CD14-positive monocyte (primary cell): ENCODE data around the gene FAM181A. TPM values are rescaled to one million over a fixed set of nuclear protein-coding genes. Genes with fewer than 3 reads are reported as not detected.

Experiments used
- DNase-seq, 3 donors: peaks; one replicate each; pipeline ENCODE4 v3.0.0-alpha.2; 2011 to 2022
- H2AFZ ChIP-seq: 2 replicates; pipeline ENCODE4 v1.6.0; 2012; ENCODE audit warnings: mild to moderate bottlenecking, low read depth, low read length, inconsistent platforms; ENCODE audit not compliant: insufficient read depth, poor library complexity, severe bottlenecking
- H3K27ac ChIP-seq, 2 donors: 1 replicate in 1 of 2; 2 replicates in 1 of 2; pipeline ENCODE4 v1.5.1; 2012 to 2013; ENCODE audit warnings: low read length in 2 of 2, control low read depth in 1 of 2, inconsistent platforms in 1 of 2, low read depth in 1 of 2, mild to moderate bottlenecking in 1 of 2
- H3K27me3 ChIP-seq, 2 donors: one replicate each; pipeline versions ENCODE4 v1.6.0 to v1.6.1; 2011 to 2013; ENCODE audit warnings: low read length in 2 of 2; ENCODE audit not compliant: control insufficient read depth in 2 of 2, insufficient read depth in 2 of 2
- H3K36me3 ChIP-seq, 2 donors: replicated peaks in 1 of 2; 1 replicate in 1 of 2; 2 replicates in 1 of 2; pipeline versions ENCODE4 v1.5.1 to v1.6.1; 2012 to 2013; ENCODE audit warnings: low read length in 2 of 2, control low read depth in 1 of 2, inconsistent platforms in 1 of 2, mild to moderate bottlenecking in 1 of 2; ENCODE audit not compliant: insufficient read depth in 2 of 2, control insufficient read depth in 1 of 2
- H3K4me1 ChIP-seq, 2 donors: 1 replicate in 1 of 2; 2 replicates in 1 of 2; pipeline versions ENCODE4 v1.5.1 to v1.6.1; 2012 to 2013; ENCODE audit warnings: low read length in 2 of 2, control low read depth in 1 of 2, inconsistent platforms in 1 of 2, mild to moderate bottlenecking in 1 of 2, moderate library complexity in 1 of 2; ENCODE audit not compliant: insufficient read depth in 2 of 2, control insufficient read depth in 1 of 2
- H3K4me2 ChIP-seq: replicated peaks from 2 replicates; pipeline ENCODE3; 2012; ENCODE audit warnings: low read length, moderate library complexity, mild to moderate bottlenecking; ENCODE audit not compliant: poor library complexity, severe bottlenecking; ENCODE audit errors: extremely low read depth
- H3K4me3 ChIP-seq, 3 experiments: fragments of 200-600 bp in 1 of 3; sonication (generic) in 1 of 3; replicated peaks in 1 of 3; 1 replicate in 2 of 3; 2 replicates in 1 of 3; pipeline ENCODE4 v1.5.1; 2011 to 2013; ENCODE audit warnings: low read length in 3 of 3, mild to moderate bottlenecking in 3 of 3, control low read depth in 2 of 3, low read depth in 2 of 3, inconsistent platforms in 1 of 3, moderate library complexity in 1 of 3
- H3K79me2 ChIP-seq: 2 replicates; pipeline ENCODE4 v1.6.0; 2012; ENCODE audit warnings: mild to moderate bottlenecking, control low read depth, inconsistent platforms, low read length, moderate library complexity; ENCODE audit not compliant: insufficient read depth
- H3K9ac ChIP-seq: 2 replicates; pipeline ENCODE4 v1.6.0; 2017; ENCODE audit warnings: low read length, mild to moderate bottlenecking; ENCODE audit not compliant: insufficient read depth, poor library complexity, severe bottlenecking
- H3K9me3 ChIP-seq, 2 donors: replicated peaks in 1 of 2; 1 replicate in 1 of 2; 2 replicates in 1 of 2; pipeline versions ENCODE4 v1.5.1 to v1.6.1; 2012 to 2013; ENCODE audit warnings: low read length in 2 of 2, control low read depth in 1 of 2; ENCODE audit not compliant: control insufficient read depth in 1 of 2, insufficient read depth in 1 of 2
- H4K20me1 ChIP-seq: 2 replicates; pipeline ENCODE4 v1.6.0; 2012; ENCODE audit warnings: mild to moderate bottlenecking, low read length, control low read depth, moderate library complexity; ENCODE audit not compliant: insufficient read depth
- H3K27ac Mint-ChIP-seq, 7 donors: one replicate each; pipeline ENCODE4 v1.8.0; 2020; ENCODE audit warnings: mild to moderate bottlenecking in 7 of 7, mixed read lengths in 7 of 7, moderate library complexity in 6 of 7, inconsistent platforms in 2 of 7
- H3K27me3 Mint-ChIP-seq, 3 donors: one replicate each; pipeline ENCODE4 v1.8.0; 2021 to 2022; ENCODE audit warnings: low read depth in 3 of 3, mild to moderate bottlenecking in 3 of 3, mixed read lengths in 3 of 3, moderate library complexity in 3 of 3, inconsistent platforms in 1 of 3
- H3K36me3 Mint-ChIP-seq, 2 donors: one replicate each; pipeline ENCODE4 v1.8.0; 2020; ENCODE audit warnings: mixed read lengths in 2 of 2, inconsistent platforms in 1 of 2, mild to moderate bottlenecking in 1 of 2
- H3K4me1 Mint-ChIP-seq: one replicate; pipeline ENCODE4 v1.8.0; 2020; ENCODE audit warnings: mild to moderate bottlenecking, mixed read lengths
- H3K4me3 Mint-ChIP-seq, 2 donors: one replicate each; pipeline ENCODE4 v1.8.0; 2020; ENCODE audit warnings: mild to moderate bottlenecking in 2 of 2, mixed read lengths in 2 of 2, moderate library complexity in 1 of 2
- H3K9me3 Mint-ChIP-seq, 7 donors: one replicate each; pipeline ENCODE4 v1.8.0; 2020 to 2022; ENCODE audit warnings: mixed read lengths in 7 of 7, mild to moderate bottlenecking in 6 of 7, moderate library complexity in 6 of 7, inconsistent platforms in 2 of 7
- CTCF ChIP-seq: fragments of 200-600 bp; IDR thresholded peaks from one replicate; pipeline ENCODE4 v1.8.0; 2022; ENCODE audit warnings: antibody characterized with exemption, mild to moderate bottlenecking
- WGBS: methylation state at CpG from one replicate; pipeline ENCODE4 v1.1.5; 2013; ENCODE audit warnings: missing lambda C conversion rate; ENCODE audit not compliant: insufficient coverage; 5-methylcytosine and 5-hydroxymethylcytosine counted together
- intact Hi-C, 2 donors: fragments of 100-400 bp; cut with micrococcal nuclease; formaldehyde crosslinking; loops; one replicate each; pipeline versions ENCODE4 v1.15.0 to v1.15.1; 2023
- polyA plus RNA-seq, 3 donors: library from polyadenylated mRNA; depleted of rRNA in 1 of 3; unstranded in 2 of 3; stranded (reverse) in 1 of 3; fragments of 300-500 nt in 2 of 3; fragments of >200 nt in 1 of 3; fragmentation: Illumina TruSeq in 2 of 3; gene quantifications; 1 replicate in 2 of 3; 2 replicates in 1 of 3; pipeline ENCODE4 v1.2.3, GENCODE V29; 2012 to 2021

Gene FAM181A
- polyA plus RNA-seq, 3 donors: not detected

- peaks cover 0 to 8% (median 4%) of the 10 kb centered on the region in 3 donors for H3K27me3 Mint-ChIP-seq
- H3K27me3 ChIP-seq: no peaks in the 10 kb centered on the region
- H3K4me1 Mint-ChIP-seq: peaks cover 88% of the 10 kb centered on the region
- H3K4me2 ChIP-seq: no peak overlapping the region
- no peaks in the 10 kb centered on the region for H4K20me1 ChIP-seq
- intact Hi-C loops: loop anchor here (5.0 kb wide), 2 partner anchors 435 to 1355 kb away; no protein-coding TSS in a partner anchor
- no peak overlapping the region for H3K9ac ChIP-seq
- no peak for TF ChIP-seq CTCF
- H3K36me3 Mint-ChIP-seq: peaks cover 5 to 18% of the 10 kb centered on the region in 2 donors
- H2AFZ ChIP-seq: no peak overlapping the region
- WGBS: 96% methylated on average over 3 of the region's 7 CpGs
- H3K27ac Mint-ChIP-seq: peak overlapping the region in 6 of 7 donors; percentile 71 to 99 (median 98)
- no peaks in the 10 kb centered on the region for H3K9me3 ChIP-seq
- no peaks in the 10 kb centered on the region for H3K79me2 ChIP-seq
- peaks cover 76 to 84% of the 10 kb centered on the region in 2 donors for H3K4me1 ChIP-seq
- H3K27ac ChIP-seq: peak overlapping the region in 1 of 2 donors; percentile 46
- peaks cover 0 to 3% (median 0%) of the 10 kb centered on the region in 7 donors for H3K9me3 Mint-ChIP-seq
- DNase-seq: no peak
- H3K4me3 ChIP-seq: no peak overlapping the region
- H3K36me3 ChIP-seq: no peaks in the 10 kb centered on the region
- H3K4me3 Mint-ChIP-seq: no peak overlapping the region
These were observed 30.2 kb downstream of the FAM181A start for GRCh38 chr14:93957333-93957710.

- H3K4me2 ChIP-seq: no peak overlapping the region
- H3K36me3 Mint-ChIP-seq: peaks cover 5 to 18% of the 10 kb centered on the region in 2 donors
- intact Hi-C loops: loop anchor here (5.0 kb wide), 2 partner anchors 434 to 1354 kb away; no protein-coding TSS in a partner anchor
These were observed 30.8 kb downstream of the FAM181A start for GRCh38 chr14:93957751-93958566.

More at GRCh38 chr14:93957751-93958566, 30.8 kb downstream of the FAM181A start:
- Mint-ChIP-seq H3K9me3 (peaks cover 0 to 3% (median 0%) of the 10 kb centered on the region in 7 donors), H3K27me3 (peaks cover 0 to 8% (median 4%) of the 10 kb centered on the region in 3 donors), H3K4me1 (peaks cover 93% of the 10 kb centered on the region), H3K27ac (peak overlapping the region in 6 of 7 donors; percentile 85 to 99 (median 98)), H3K4me3 (peak overlapping the region in 1 of 2 donors; percentile 11)
- DNase-seq: peak; percentile 55 to 86 (median 73)
- no peaks in the 10 kb centered on the region for H3K27me3 ChIP-seq
- H3K9me3 ChIP-seq: no peaks in the 10 kb centered on the region
- TF ChIP-seq CTCF: no peak
- no peak overlapping the region for H3K4me3 ChIP-seq
- peak overlapping the region; percentile 62 for H3K9ac ChIP-seq
- H3K79me2 ChIP-seq: no peaks in the 10 kb centered on the region
- no peaks in the 10 kb centered on the region for H3K36me3 ChIP-seq
- H3K27ac ChIP-seq: peak overlapping the region in 1 of 2 donors; percentile 91
- no peak overlapping the region for H2AFZ ChIP-seq
- peaks cover 82 to 91% of the 10 kb centered on the region in 2 donors for H3K4me1 ChIP-seq
- H4K20me1 ChIP-seq: no peaks in the 10 kb centered on the region
- 100% methylated on average over 3 of the region's 16 CpGs for WGBS
